MCF 10A (cell line): ENCODE data around the gene NAV3. TPM values are rescaled to one million over a fixed set of nuclear protein-coding genes. Genes with fewer than 3 reads are reported as not detected.

ENCODE experiments used
- BruUV-seq: library from RNA; stranded (reverse); fragments of 400-500 nt; replicated peaks from 2 replicates; lab custom pipeline; 2021; lab: Mats Ljungman, UMichigan
- CTCF ChIA-PET: fragments of 300-600 bp; sonication (Branson Sonifier 250); formaldehyde crosslinking; extraction: SDS; loops from one replicate; lab custom pipeline; 2021; ENCODE audit warnings: antibody characterized with exemption, inconsistent platforms; lab: Yijun Ruan, JAX
- POLR2A ChIA-PET: fragments of 300-600, 350-650 bp; sonication (Branson Sonifier 250); formaldehyde crosslinking; extraction: SDS; loops from one replicate; lab custom pipeline; 2020; ENCODE audit warnings: antibody characterized with exemption, inconsistent platforms; lab: Yijun Ruan, JAX
- DNase-seq: peaks from one replicate; pipeline ENCODE4 v3.0.0-alpha.2; 2018; ENCODE audit not compliant: unreplicated experiment
- H3K27ac Mint-ChIP-seq: one replicate; pipeline ENCODE4 v1.8.0; 2022; ENCODE audit warnings: mild to moderate bottlenecking, low read depth, mixed read lengths; ENCODE audit not compliant: unreplicated experiment
- H3K27me3 Mint-ChIP-seq: one replicate; pipeline ENCODE4 v1.8.0; 2022; ENCODE audit warnings: mixed read lengths; ENCODE audit not compliant: insufficient read depth, unreplicated experiment
- H3K36me3 Mint-ChIP-seq: one replicate; pipeline ENCODE4 v1.8.0; 2022; ENCODE audit warnings: mild to moderate bottlenecking, moderate library complexity, mixed read lengths; ENCODE audit not compliant: insufficient read depth, unreplicated experiment
- H3K4me1 Mint-ChIP-seq: one replicate; pipeline ENCODE4 v1.8.0; 2022; ENCODE audit warnings: mixed read lengths; ENCODE audit not compliant: insufficient read depth, unreplicated experiment
- H3K4me3 Mint-ChIP-seq: one replicate; pipeline ENCODE4 v1.8.0; 2022; ENCODE audit warnings: mild to moderate bottlenecking, moderate library complexity, mixed read lengths; ENCODE audit not compliant: unreplicated experiment
- H3K9me3 Mint-ChIP-seq: one replicate; pipeline ENCODE4 v1.8.0; 2022; ENCODE audit warnings: mixed read lengths; ENCODE audit not compliant: unreplicated experiment
- intact Hi-C: fragments of 100-400 bp; cut with micrococcal nuclease; formaldehyde crosslinking; loops from 2 replicates; pipeline ENCODE4 v1.14.1; 2022
- total RNA-seq: library from RNA; stranded (reverse); gene quantifications from 2 replicates; pipeline ENCODE4 v1.2.3, GENCODE V29; 2022
- TF ChIP-seq, protein P1 (sequence below): fragments of 200-600 bp; IDR thresholded peaks from one replicate; pipeline ENCODE4 v1.8.0; 2022; ENCODE audit warnings: antibody characterized with exemption, mild to moderate bottlenecking; ENCODE audit not compliant: unreplicated experiment

The NAV3 gene
- total RNA-seq, 1 experiment from 2014 or later: 7.1 TPM

DNA sequence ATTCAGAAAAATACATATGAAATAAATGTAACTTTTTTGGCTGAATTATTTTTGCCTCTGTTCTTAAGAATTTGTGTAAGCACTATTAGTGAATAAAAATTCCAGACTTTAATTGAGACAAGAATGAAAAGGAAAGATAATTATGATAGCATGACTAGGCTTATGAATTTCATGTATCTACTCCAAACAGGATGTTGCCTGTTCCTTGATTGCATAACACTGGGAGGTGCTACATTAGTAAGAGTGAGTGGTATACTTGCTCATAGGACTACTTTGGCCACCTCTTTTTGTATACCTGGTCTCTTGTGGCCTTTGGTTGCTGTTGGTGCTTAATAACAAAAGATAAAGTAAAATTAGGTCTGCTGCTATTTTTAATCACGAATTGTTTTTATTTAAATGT lies 112.8 kb downstream of the NAV3 start:
- POLR2A ChIA-PET: no interaction called here
- TF ChIP-seq, protein P1, sequence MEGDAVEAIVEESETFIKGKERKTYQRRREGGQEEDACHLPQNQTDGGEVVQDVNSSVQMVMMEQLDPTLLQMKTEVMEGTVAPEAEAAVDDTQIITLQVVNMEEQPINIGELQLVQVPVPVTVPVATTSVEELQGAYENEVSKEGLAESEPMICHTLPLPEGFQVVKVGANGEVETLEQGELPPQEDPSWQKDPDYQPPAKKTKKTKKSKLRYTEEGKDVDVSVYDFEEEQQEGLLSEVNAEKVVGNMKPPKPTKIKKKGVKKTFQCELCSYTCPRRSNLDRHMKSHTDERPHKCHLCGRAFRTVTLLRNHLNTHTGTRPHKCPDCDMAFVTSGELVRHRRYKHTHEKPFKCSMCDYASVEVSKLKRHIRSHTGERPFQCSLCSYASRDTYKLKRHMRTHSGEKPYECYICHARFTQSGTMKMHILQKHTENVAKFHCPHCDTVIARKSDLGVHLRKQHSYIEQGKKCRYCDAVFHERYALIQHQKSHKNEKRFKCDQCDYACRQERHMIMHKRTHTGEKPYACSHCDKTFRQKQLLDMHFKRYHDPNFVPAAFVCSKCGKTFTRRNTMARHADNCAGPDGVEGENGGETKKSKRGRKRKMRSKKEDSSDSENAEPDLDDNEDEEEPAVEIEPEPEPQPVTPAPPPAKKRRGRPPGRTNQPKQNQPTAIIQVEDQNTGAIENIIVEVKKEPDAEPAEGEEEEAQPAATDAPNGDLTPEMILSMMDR: no peak
- DNase-seq: peak; percentile 87
- CTCF ChIA-PET: no interaction called here
- Mint-ChIP-seq H3K27ac (peak overlapping the region; percentile 44), H3K4me1 (peaks cover 25% of the 10 kb centered on the region), H3K9me3 (peaks cover 13% of the 10 kb centered on the region), H3K4me3 (no peak overlapping the region), H3K36me3 (peaks cover 5% of the 10 kb centered on the region), H3K27me3 (no peaks in the 10 kb centered on the region)
- intact Hi-C loops: no loop called here
- no TSS peak for BruUV-seq

DNA sequence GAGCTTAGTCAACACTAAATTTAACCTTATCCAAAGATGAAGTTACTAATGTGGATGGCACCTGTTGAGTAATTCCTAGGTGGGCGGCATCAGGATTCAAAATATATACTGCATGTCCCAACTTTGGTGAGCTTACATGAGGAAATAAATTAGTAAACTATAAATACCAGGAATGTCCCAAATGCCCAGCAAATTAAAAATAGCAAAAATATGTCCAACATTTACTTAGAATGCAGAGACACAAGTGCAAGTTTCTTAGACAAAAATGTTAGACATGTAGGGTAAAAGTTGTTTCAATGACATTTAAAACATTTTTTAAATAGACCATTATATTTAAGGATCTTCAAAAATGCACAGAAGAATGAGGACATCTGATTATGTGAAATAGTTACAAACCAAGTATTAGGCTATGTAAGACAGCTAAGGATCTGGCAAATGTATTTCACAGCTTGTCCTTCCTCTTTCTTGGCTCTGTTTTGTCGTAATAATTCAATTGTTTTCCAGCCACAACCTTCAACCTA lies 115.9 kb downstream of the NAV3 start:
- no peaks in the 10 kb centered on the region for H3K27me3 Mint-ChIP-seq
- DNase-seq: no peak
- no peaks in the 10 kb centered on the region for H3K36me3 Mint-ChIP-seq
- TF ChIP-seq, protein P1: no peak
- no peak overlapping the region for H3K4me3 Mint-ChIP-seq
- ChIA-PET CTCF (interaction anchor here (0.5 to 1.4 kb wide), 3 partner anchors 11 to 194 kb away, joined by 3 to 5 read pairs (median 5); no protein-coding TSS in a partner anchor), POLR2A (interaction anchor here (1.2 kb wide), 1 partner anchor 10 kb away, joined by 4 read pairs; no protein-coding TSS in a partner anchor)
- peaks cover 5% of the 10 kb centered on the region for H3K4me1 Mint-ChIP-seq
- H3K27ac Mint-ChIP-seq: peak overlapping the region; percentile 9
- intact Hi-C loops: no loop called here
- no TSS peak for BruUV-seq
- H3K9me3 Mint-ChIP-seq: peaks cover 13% of the 10 kb centered on the region

DNA sequence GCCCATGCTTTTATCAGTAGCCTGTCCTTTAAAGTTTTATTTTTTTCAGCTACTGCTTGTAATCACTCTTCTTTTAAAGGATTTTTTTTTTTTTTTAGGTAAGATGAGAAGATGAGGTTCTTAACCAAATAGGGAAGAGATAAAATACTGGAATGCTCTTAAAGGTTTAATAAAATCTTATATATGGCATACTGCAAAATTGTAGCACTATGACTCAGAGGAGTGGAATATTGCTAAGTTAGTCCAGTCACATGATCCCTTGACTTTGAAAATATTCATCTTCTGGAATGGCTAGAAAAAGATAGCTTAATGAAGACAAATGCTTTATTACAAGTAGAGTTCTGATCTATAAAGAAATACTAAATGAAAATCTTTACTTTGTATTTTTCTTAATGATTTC lies 116.6 kb downstream of the NAV3 start:
- no peak for DNase-seq
- H3K4me1 Mint-ChIP-seq: peaks cover 5% of the 10 kb centered on the region
- H3K36me3 Mint-ChIP-seq: no peaks in the 10 kb centered on the region
- intact Hi-C loops: no loop called here
- H3K27ac Mint-ChIP-seq: peak overlapping the region; percentile 9
- CTCF ChIA-PET: interaction anchor here (1.4 kb wide), 1 partner anchor 10 kb away, joined by 5 read pairs; no protein-coding TSS in a partner anchor
- TF ChIP-seq, protein P1: no peak
- POLR2A ChIA-PET: interaction anchor here (1.2 kb wide), 1 partner anchor 9 kb away, joined by 4 read pairs; no protein-coding TSS in a partner anchor
- H3K9me3 Mint-ChIP-seq: peaks cover 13% of the 10 kb centered on the region
- no TSS peak for BruUV-seq
- H3K27me3 Mint-ChIP-seq: no peaks in the 10 kb centered on the region
- no peak overlapping the region for H3K4me3 Mint-ChIP-seq

DNA sequence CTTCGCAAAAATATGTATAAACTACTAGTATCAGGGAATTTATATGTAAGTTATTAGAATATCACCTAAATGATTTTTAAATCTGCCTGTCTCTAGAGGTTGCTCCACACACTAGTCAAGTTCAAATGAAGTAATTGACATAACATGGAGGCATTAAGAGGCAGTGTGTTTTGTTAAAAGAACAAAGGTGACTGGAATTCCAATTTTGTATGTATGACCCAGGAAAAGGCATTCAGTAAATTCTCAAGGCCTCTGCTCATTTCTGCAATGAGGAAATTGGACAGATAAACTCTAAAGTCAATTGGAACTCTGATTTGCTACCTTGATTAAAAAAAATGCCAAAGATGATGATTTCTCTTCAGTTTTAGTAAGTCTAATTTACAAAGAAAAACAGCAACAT lies 117.1 kb downstream of the NAV3 start:
- H3K36me3 Mint-ChIP-seq: no peaks in the 10 kb centered on the region
- CTCF ChIA-PET: interaction anchor here (1.4 kb wide), 1 partner anchor 9 kb away, joined by 5 read pairs; no protein-coding TSS in a partner anchor
- no peak overlapping the region for H3K4me3 Mint-ChIP-seq
- no peak overlapping the region for H3K27ac Mint-ChIP-seq
- intact Hi-C loops: no loop called here
- BruUV-seq: no TSS peak
- POLR2A ChIA-PET: no interaction called here
- peaks cover 5% of the 10 kb centered on the region for H3K4me1 Mint-ChIP-seq
- no peaks in the 10 kb centered on the region for H3K27me3 Mint-ChIP-seq
- no peak for DNase-seq
- TF ChIP-seq, protein P1: no peak
- H3K9me3 Mint-ChIP-seq: peaks cover 13% of the 10 kb centered on the region
